Hematopoietic multipotent progenitor cell treated with erythropoietin and hydrocortisone succinate and interleukin-3 and kit ligand, for 15 days (in vitro differentiated cells): ENCODE measurements around the gene CAMTA1.
"Not testable (repeated sequence)": the region's sequence is repeated elsewhere in the genome, so short reads cannot be mapped to it uniquely, and the experiment has no call there.

ENCODE experiments used
- DNase-seq: peaks from one replicate; pipeline ENCODE4 v3.0.0-alpha.2; 2015; ENCODE audit warnings: low spot score

CAMTA1 gene

DNA sequence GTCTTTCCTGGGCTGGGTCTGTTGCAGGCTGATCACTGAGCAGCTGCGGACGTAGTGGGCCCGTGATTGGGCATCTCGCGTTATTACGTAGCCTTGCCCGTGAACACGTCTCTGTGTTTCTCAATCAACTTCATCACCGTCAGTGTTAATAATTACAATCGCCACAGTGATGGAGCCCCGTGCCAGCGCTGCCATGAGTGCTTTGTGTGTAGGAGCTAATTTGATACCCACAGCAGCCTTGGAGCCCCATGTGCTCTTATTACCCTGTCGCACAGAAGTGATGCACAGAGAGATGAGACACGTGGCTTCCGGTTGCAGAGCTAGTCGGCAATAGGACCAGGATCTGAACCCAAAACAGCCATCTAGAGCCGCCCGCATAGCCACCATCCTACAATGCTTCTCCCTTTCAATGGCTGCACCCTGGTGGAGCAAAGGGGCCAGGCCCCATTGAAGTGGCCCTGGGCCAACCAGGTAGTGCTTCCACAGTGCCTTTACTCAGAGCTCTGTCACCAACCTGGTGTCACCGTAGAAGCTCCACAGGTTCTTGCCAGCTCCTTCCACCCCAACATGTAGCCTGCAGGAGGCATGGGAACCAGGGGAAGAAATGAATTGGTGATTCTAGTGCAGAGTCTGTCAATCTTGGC, 587.3 kb downstream of the CAMTA1 start:
- no peak for DNase-seq

DNA sequence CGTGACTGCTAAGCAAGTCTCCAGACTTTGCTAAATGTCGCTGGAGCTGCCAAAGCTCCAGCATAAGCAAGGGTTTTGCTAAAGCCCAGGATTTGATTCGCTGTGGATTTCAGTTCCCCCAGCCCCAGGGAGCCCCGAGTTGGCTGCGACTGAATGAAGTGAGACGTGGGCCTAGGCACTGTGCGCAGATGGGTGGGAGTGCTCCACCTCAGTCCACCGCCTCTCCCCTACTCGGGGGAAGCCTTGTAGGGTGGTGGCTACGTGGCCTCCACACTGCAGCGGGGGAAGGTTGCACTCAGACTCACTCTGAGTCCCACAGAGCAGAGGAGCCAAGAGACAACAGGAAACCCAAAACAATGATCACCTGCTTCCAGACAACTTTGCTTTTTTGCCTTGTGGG, 588.0 kb downstream of the CAMTA1 start:
- no peak for DNase-seq

DNA sequence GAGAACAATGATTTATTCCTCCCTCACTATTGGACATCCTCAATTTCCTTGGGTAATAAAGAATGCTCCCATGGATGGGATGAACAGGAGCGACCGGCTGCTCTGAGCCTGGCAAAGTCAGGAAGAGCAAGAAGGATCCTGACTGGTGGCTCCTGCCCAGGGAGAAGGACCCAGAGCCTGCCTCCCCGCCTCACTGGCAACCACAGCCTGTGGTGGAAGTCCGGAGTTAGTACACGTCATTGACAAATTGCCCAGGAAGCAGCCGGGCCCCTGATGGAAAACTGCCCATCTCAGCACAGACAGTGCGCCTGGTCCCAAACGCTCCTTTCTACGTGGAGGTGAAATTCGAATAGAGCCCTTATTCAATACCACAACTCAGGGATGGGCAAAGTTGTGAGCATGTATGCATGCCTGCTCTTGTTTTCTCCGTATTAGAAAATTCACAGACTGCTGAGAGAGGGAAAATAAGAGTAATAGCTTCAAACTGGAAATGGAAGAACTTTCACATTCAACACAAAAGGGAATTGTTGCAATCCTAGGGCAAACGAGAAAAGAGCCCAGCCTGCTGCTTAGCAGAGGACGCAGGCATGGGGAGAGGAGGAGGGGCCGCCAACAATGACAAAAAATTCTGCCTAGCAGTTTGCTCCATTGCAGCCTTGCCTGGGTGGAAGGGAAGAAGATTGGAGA, 588.8 kb downstream of the CAMTA1 start:
- no peak for DNase-seq

DNA sequence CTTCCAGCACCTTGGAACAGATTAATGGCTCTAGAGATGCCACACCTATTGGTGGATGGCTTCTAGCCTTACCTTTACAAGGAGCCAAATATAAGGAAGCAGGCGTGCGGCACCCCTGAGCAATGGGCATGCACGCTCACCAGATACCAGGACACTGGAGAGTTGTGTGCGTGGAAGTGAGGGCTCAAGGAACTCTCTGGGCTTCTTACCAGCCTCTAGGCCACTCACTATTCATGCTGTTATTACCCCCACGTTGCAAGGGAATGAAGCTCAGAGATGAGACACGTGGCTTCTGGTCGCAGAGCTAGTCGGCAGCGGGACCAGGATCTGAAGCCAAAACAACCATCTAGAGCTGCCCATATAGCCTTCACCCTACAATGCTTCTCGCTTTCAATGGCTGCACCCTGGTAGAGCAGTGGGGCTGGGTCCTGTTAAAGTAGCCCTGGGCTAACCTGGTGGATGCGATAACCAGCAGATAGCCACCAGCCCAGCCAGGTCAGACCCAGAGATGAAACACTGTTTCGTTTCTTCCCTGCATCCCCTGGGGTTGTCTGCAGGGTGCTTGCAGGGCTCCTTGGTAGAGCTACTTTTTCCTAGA, 589.4 kb downstream of the CAMTA1 start:
- no peak for DNase-seq

DNA sequence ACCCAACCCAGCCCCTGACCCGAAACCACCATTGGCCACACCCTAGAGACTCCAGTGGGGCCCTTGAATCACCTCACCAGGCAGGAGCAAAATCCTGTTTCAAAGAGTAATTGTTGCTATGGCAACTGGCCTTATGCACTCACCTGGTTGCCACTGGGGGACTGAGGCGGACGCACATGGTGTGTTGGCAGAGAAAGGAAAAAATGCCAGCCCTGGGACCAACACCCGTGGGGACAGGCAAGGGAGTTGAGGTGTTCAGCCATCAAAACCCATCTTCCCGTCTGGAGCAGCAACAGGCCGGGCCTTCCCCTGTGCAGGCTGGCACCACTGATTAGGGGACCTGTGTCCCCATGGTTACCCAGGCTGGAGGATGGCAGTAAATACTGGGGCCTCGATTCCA, 590.1 kb downstream of the CAMTA1 start:
- DNase-seq = no peak

DNA sequence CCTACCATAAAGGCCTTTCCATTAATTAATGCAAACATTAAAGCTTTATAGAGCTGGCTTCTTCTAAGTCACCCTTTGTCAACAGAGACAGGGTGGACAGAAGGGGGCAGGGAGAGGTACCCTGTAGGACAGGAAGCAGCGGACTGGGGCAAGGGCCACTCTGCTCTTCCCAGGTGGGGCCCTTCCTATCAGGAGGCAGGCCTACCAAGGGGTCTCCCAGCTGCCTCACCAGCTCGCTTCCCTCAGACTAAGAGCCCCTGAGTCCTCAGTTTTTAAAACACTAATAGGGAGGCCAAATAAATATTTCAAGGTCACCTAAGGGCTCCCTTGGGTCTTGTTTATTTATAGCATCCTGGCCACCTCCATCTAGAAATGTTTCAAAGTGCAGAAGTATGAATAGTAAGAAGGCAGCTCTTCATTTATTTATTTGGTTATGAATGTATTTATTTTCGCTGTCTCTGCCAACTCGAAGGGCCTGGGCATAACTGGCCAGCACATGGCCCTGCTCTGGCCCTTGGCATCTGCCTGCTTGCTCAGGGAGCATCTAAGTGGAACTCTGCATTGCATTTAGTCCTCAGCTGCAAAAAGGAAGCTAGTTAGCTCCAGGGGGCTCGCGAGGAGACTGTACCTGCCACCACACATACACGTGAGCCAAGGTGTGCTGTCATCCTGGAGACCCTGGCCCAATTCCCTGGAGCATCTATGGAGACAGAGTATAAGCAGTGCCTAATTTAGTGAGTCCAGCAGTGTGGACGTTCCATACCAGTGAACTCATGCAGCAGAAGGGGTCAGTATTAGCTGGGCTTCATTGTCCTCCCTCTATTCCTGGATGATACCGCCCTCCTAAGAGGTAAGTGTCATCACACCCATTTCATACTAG, 590.8 kb downstream of the CAMTA1 start:
- DNase-seq = no peak

DNA sequence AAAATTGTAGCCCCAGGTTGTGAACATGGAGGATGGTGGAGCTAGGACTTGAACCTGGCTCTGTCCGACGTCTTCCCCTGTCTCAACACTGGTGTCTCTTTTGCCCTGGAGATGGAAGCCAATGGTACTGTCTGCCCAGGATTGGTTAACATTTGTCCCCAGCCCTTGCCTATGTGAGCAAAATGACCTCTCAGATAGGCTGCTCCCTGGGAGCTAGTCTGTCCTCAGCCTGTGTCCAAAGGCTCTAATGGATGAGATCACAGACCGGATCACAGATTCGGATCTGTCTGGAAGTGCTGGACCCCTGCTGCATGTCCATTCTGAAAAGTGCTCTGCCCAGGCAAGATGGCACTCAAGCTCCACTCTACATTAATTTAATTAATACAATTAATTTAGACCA, 591.4 kb downstream of the CAMTA1 start:
- DNase-seq = no peak

DNA sequence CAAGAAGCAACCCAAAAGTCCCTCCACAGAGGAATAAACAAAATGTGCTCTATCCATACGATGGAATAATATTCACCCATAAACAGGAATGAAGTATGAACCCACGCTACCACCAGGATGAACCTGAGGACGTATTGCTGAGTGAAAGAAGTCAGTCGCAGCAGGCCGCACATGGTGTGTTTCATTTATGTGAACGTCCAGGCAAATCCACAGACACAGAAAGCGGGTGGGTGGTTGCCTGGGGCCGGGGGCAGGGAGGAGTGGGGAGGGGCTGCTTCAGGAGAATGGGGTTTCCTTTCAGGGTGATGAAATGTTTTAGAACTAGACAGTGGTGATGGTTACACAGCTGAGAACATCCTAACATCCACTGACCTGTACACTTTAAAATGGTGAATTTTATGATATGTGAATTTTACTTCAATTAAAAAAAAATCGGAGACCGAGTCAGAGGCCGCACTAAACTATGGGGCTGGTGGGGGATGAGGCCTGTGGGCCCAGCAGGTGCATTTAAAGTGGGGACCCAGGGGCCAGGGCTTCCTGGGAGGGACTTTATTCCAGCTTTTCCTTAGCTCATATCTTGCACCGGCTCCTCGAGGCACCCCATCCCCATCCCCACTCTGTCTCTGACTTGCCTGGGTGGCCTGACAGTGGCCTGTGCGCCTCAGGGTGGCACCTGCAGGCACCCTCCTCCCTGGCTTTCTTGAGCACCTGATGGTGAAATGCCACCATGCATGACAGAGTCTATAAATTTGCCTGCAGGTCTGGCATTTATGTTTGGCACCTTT, 593.3 kb downstream of the CAMTA1 start:
- DNase-seq = no peak

DNA sequence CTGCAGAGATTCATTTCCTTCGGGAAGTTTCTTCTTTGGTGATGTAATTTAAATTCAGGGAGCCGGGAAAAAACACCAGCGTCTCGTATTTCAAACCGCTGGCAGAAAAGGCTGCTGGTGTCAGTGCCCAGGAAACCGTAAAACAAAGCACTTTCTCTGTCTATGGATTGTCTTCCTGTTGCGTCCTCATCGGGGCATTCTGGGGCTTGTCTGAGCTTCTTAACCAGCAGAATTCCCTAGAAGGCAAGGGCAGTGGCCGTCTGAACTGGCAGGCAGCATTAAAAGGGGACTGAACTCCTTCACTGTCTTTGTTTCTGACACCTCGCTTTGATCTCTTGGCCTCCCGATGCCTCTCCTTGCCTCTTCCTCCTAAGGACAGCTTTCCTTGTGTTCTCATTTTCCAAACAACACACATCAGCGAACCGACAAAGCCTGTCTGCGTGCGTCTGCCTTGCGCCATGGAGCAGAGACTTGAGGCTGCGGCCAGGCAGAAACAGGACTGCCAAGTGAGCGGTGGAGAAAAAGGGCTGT, 594.3 kb downstream of the CAMTA1 start:
- DNase-seq = no peak

DNA sequence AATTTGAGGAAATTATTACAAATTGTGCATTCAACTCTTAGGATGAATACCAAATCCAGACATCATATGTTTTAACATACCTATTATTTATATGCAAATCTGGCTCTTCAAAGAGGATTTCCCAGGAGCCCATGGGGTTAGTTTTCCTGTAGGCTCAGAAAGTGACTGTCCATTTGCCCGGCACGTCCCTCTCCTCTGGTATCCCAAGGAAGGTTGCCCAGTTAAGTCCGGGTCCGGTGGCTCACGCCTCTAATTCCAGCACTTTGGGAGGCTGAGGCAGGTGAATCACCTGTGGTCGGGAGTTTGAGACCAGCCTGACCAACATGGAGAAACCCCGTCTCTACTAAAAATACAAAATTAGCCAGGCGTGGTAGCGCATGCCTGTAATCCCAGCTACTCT, 594.8 kb downstream of the CAMTA1 start:
- not testable (repeated sequence) for DNase-seq

DNA sequence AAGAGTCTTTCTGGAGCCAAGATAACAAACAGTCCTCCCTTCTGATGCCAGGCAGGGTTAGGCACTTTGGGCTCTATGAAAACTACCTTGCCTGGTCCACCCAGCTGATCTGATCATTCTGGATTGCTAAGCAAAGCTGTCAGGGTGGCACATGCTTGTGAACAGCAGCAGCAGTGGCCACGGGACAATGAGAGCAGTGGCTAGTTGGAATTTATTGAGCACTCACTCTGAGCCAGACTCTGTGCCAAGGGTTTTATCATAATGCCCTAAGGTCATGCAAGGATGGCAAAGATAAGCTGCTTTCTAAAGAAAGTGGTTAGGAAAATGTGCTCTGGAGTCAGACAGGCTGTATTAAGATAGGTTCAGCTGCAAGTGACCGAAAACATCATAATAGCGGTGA, 595.5 kb downstream of the CAMTA1 start:
- no peak for DNase-seq

DNA sequence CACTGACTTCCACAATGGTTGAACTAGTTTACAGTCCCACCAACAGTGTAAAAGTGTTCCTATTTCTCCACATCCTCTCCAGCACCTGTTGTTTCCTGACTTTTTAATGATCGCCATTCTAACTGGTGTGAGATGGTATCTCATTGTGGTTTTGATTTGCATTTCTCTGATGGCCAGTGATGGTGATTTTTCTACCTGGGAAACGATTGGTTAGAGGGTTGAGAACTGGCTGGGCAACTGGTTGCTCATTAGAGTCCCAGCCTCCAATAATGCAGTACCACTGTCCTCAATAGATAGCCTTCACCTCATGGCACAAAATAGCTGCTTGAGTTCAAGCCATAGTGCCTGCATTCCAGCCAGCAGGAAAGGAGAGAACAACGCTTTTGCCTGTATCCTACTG, 596.5 kb downstream of the CAMTA1 start:
- DNase-seq = not testable (repeated sequence)

DNA sequence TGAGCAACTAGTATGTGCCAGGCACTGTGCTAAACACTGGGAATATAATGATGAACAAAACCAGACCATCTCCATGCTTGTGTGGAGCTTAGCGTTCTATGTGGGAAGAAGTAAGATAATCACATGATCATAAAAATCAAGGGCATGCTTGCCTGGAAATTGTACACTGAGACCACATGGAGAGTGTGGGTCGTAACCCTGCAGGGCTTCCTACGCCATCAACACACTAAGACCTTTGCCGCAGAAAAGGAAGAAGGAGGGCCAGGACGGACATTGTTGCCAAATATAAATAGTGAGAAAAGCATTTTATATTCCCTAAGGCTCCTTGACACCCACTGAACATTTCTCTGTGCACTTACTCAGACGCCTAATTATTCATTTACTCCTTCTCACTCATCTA, 597.7 kb downstream of the CAMTA1 start:
- DNase-seq = no peak

DNA sequence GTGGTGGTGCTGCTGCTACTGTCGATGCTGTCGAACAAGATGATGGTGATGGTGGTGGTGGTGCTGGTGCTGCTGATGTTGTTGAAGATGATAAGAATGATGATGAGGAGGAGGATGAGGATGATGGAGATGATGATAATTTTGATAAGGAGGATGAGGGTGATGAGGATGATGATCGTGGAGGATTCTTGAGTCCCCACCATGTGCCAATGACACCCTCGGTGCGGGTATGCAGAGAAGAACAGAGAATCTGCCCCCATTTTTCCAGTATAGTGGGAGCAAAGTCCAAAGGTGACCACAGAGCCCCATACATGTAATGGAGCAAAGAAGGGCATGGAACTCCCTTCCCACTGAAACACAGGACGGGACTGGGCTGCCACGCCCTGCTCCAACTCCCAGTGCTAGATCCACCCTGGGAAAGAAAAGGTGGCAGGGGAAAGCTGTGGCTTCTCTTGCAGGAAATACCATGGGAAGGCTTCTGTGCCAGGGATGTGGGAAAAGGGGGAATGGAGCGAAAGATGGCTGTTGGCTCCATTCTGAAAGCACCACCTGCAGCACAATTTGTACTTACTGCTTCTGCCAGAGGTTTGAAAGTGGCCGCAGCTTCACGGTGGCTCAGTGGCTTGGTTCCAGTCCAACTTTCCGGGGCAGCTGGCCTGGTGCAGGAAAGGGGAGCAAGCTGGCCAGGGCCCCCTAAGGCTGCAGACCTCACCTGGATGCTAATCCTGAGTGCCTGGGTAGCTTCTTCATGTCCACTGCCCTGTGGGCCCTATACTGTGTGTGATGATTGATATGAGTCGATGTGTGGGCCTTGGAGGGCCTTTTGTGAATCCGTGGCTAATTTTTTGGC, 598.6 kb downstream of the CAMTA1 start:
- no peak for DNase-seq

DNA sequence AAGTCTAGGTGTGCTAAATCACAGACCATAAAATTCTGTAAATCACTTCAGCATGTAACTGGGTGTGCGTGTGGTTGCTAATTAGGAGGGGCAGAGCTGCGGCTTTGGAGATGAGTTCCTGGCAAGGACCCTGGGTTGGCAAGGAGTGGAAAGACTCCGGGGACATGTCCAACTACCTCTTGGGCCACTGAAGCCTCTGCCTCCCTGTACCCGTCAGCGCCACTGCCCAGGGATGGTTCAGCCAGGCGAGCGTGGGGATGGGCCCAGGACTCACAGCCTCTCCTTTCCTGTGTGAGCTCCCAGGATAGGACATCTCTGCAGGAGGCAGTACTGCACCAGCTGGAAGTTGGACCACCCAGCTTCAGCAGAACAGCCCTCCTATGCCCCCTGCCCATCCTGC, 599.4 kb downstream of the CAMTA1 start:
- DNase-seq = no peak

DNA sequence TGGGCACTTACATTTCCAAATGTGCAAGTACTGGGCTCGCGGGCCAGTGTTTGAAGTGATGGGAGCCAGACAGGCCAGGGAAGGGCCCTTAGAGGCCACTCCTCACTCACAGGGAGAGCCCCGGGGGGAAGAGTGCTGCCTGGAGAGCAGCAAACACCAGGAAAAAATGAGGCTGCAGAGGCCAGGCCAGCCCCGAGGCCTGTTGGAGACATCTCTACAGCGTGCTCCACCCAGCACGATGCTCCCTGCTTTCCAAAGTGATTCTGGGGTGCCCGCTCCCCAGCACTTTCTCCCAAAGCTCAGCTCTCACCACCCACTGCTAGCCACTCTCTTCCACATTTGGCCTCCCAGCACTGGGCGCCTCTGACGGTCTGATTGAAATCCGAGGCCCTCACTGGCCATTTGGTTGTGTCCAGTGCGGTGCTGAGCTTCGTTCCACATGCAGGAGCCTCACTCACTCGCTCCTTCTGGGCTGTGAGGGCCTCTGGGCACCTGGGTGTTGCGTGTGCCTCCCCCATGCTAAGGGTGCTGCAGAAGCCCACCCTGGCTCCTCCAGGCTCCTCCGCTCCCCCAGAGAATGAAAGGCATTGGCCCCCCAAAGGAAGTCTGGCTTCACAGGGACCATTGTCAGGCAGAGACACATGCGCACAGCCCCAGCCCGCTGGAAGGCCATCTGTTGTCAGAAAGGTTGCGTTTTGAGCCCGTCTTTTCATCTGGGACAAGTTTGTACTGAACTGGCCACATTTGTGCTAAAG, 600.4 kb downstream of the CAMTA1 start:
- no peak for DNase-seq

DNA sequence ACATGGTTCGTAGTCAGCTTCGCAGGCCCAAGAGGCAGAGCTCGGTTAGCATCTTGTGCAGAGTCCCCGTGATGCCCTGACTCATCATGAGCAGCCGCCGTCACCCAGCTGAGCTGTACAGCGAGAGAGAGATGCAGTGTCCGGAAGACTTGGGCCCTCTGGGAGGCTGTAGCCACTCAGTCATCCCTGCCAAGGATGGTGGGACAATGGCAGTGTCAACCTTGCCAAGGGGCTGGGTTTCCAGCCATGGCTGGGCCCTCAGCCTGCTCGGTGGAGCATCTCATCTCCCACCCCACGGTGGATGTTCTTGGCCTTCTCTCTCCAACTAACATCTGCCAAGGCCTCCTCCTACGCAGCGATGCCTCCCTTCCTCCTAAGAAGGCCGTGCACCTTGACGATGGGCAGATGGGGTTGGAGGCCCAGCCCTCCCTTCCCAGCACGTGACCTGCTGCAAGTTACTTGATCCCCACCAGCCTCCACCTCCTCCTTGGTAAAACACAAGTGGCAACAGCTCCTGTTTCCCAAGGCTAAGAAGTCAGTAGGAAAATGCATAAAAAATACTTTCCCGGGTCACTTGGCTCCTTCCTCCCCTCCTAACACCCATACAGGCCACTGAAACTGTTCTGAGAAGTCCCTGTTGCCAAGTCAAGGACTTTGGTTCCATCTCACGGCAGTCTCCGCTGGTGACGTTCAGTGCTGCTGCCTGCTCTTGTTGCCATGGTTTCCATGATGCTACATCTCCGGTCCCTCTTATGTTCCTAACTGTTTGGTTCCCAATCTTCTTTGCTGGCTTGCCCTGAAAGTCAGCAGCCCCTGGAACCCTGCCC, 601.2 kb downstream of the CAMTA1 start:
- DNase-seq = no peak

DNA sequence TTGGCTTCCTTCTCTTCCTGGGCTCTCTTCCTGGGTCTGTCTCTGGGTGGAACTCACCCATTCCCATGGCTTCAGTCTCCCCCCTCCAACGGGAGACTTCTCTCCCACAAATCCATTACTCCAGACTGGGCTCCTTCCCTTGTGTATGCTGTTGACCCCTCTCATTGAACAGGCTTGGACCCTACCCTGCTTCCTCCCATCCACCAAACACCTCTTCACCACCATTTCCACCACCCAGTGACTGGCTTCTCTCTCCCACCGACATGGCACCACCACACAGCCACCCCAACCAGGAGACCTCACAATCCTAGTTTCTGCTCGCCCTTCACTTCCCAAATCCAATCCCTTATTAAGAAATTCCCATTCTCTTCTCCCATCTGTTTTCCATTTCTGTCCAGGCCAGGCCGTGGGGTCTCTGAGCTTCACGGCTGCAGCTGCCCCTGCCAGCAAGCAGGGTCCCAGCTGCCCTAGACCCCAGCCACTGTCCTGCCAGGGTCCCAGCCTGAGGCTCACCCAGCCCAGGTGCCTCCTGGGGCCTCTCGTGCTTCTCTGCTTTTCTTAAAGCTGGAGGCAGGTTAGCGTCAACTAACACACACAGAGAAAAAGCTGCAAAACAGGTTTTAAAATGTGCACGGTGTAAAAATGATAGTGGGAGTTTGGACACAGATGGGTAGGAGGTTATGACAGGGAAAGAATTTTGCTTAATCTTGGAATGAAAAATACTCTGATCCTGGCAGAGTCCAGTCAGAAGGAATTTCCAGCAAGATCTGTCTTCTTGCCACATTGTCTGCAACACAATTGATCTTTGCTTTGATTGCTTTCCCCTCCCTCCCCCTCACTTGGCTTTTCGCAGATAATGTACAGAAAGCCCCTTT, 602.0 kb downstream of the CAMTA1 start:
- no peak for DNase-seq
